Endodermal cell (in vitro differentiated cells): ENCODE data around the gene NBPF4. TPM values are rescaled to one million over a fixed set of nuclear protein-coding genes. Genes with fewer than 3 reads are reported as not detected.

Experiments used
- DNase-seq: peaks from one replicate; pipeline ENCODE4 v3.0.0-alpha.2; 2017
- H3K27ac ChIP-seq: 2 replicates; pipeline ENCODE4 v1.5.1; 2013; ENCODE audit warnings: mild to moderate bottlenecking, low read depth, low read length, moderate library complexity
- H3K27me3 ChIP-seq: 2 replicates; pipeline ENCODE4 v1.6.1; 2013; ENCODE audit warnings: mild to moderate bottlenecking, low read length, moderate library complexity; ENCODE audit not compliant: insufficient read depth, control insufficient read depth, poor library complexity, severe bottlenecking
- H3K36me3 ChIP-seq: 2 replicates; pipeline ENCODE4 v1.7.0; 2013; ENCODE audit warnings: mild to moderate bottlenecking, low read length, moderate library complexity; ENCODE audit not compliant: control insufficient read depth, insufficient read depth
- H3K4me1 ChIP-seq: one replicate; pipeline ENCODE4 v1.7.0; 2013; ENCODE audit warnings: low read length; ENCODE audit not compliant: control insufficient read depth, insufficient read depth
- H3K4me3 ChIP-seq: 2 replicates; pipeline ENCODE4 v1.5.1; 2013; ENCODE audit warnings: mild to moderate bottlenecking, low read length, moderate library complexity
- H3K9ac ChIP-seq: 2 replicates; pipeline ENCODE4 v1.6.1; 2013; ENCODE audit warnings: mild to moderate bottlenecking, low read length, moderate library complexity; ENCODE audit not compliant: poor library complexity, severe bottlenecking; ENCODE audit errors: extremely low read depth
- H3K9me3 ChIP-seq: 2 replicates; pipeline ENCODE4 v1.6.1; 2013; ENCODE audit warnings: mild to moderate bottlenecking, low read length, moderate library complexity; ENCODE audit not compliant: control insufficient read depth
- H3K27ac Mint-ChIP-seq: 2 replicates; pipeline ENCODE4 v1.8.0; 2020; ENCODE audit warnings: mixed read lengths
- H3K27me3 Mint-ChIP-seq: 2 replicates; pipeline ENCODE4 v1.8.0; 2021; ENCODE audit warnings: mild to moderate bottlenecking, mixed read lengths; ENCODE audit not compliant: insufficient read depth
- H3K36me3 Mint-ChIP-seq: 2 replicates; pipeline ENCODE4 v1.8.0; 2020; ENCODE audit warnings: low read depth, mixed read lengths
- H3K4me1 Mint-ChIP-seq: 2 replicates; pipeline ENCODE4 v1.8.0; 2020; ENCODE audit warnings: mixed read lengths
- H3K4me3 Mint-ChIP-seq: 2 replicates; pipeline ENCODE4 v1.8.0; 2020; ENCODE audit warnings: mild to moderate bottlenecking, moderate library complexity, mixed read lengths
- H3K9me3 Mint-ChIP-seq: 2 replicates; pipeline ENCODE4 v1.8.0; 2020; ENCODE audit warnings: mild to moderate bottlenecking, mixed read lengths
- CTCF ChIP-seq: fragments of 200-600 bp; sonication (generic); conservative IDR thresholded peaks from 2 replicates; pipeline ENCODE4 v1.5.0; 2021; ENCODE audit warnings: antibody characterized with exemption, mild to moderate bottlenecking
- WGBS, 2 experiments: methylation state at CpG; one replicate each; pipeline versions ENCODE4 v1.1.5 to v1.1.7; 2013; ENCODE audit warnings: missing lambda C conversion rate in 2 of 2, mixed read lengths in 1 of 2; ENCODE audit not compliant: insufficient coverage in 1 of 2, insufficient read length in 1 of 2; 5-methylcytosine and 5-hydroxymethylcytosine counted together
- total RNA-seq, 2 donors: library from RNA; stranded (reverse); fragmentation: NEBNext Ultra II Directional in 1 of 2; extraction: Animal tissue kit (Norgen Biotek cat#: 25700) in 1 of 2; gene quantifications; 2 replicates in 1 of 2; 3 replicates in 1 of 2; pipeline ENCODE4 v1.2.1, GENCODE V29; 2021

NBPF4 gene
- total RNA-seq, 2 donors from 2014 or later, result not detected

- H3K27ac Mint-ChIP-seq, result no peak overlapping the region
- H3K9me3 Mint-ChIP-seq, result peaks cover 42% of the 10 kb centered on the region
- Histone ChIP-seq H3K4me3 (peak overlapping the region; percentile 57), H3K9ac (no peak overlapping the region), H3K36me3 (peaks cover 89% of the 10 kb centered on the region), H3K27me3 (no peaks in the 10 kb centered on the region), H3K27ac (no peak overlapping the region), H3K9me3 (peaks cover 92% of the 10 kb centered on the region), H3K4me1 (no peaks in the 10 kb centered on the region)
- no peak overlapping the region for H3K4me3 Mint-ChIP-seq
- DNase-seq, result no peak
- WGBS, 2 experiments, result 91 to 100% methylated on average over 1 to 5 of the region's 5 CpGs
- peaks cover 86% of the 10 kb centered on the region for H3K36me3 Mint-ChIP-seq
- TF ChIP-seq CTCF, result no peak
- no peaks in the 10 kb centered on the region for H3K4me1 Mint-ChIP-seq
- H3K27me3 Mint-ChIP-seq, result no peaks in the 10 kb centered on the region
These were observed 53.0 kb downstream of the NBPF4 start for GRCh38 chr1:108190686-108191416.

GRCh38 chr1:108190001-108190634 is 53.8 kb downstream of the NBPF4 start:
- H3K9me3 Mint-ChIP-seq, result peaks cover 42% of the 10 kb centered on the region

GRCh38 chr1:108188801-108189200 is 55.1 kb downstream of the NBPF4 start:
- Mint-ChIP-seq H3K27me3 (no peaks in the 10 kb centered on the region), H3K9me3 (peaks cover 45% of the 10 kb centered on the region), H3K27ac (no peak overlapping the region), H3K4me1 (no peaks in the 10 kb centered on the region), H3K36me3 (peaks cover 84% of the 10 kb centered on the region), H3K4me3 (no peak overlapping the region)
- Histone ChIP-seq H3K4me1 (no peaks in the 10 kb centered on the region), H3K9me3 (peaks cover 91% of the 10 kb centered on the region), H3K27me3 (no peaks in the 10 kb centered on the region), H3K9ac (no peak overlapping the region), H3K27ac (no peak overlapping the region), H3K36me3 (peaks cover 89% of the 10 kb centered on the region), H3K4me3 (peak overlapping the region; percentile 43)
- WGBS, 2 experiments, result 92% methylated on average over 1 of the region's 1 CpG; no CpG with 5 or more reads in 1 of the 2 experiments
- DNase-seq, result no peak
- TF ChIP-seq CTCF, result no peak

More at GRCh38 chr1:108190001-108190634, 53.8 kb downstream of the NBPF4 start:
- Histone ChIP-seq H3K4me3 (peak overlapping the region; percentile 57), H3K9ac (no peak overlapping the region), H3K4me1 (no peaks in the 10 kb centered on the region), H3K9me3 (peaks cover 91% of the 10 kb centered on the region), H3K27me3 (no peaks in the 10 kb centered on the region), H3K36me3 (peaks cover 89% of the 10 kb centered on the region), H3K27ac (no peak overlapping the region)
- no peak overlapping the region for H3K27ac Mint-ChIP-seq
- no peak overlapping the region for H3K4me3 Mint-ChIP-seq
- no peak for TF ChIP-seq CTCF
- no peaks in the 10 kb centered on the region for H3K27me3 Mint-ChIP-seq
- WGBS, 2 experiments, result 91 to 93% methylated on average over 3 to 7 of the region's 7 CpGs
- no peaks in the 10 kb centered on the region for H3K4me1 Mint-ChIP-seq
- H3K36me3 Mint-ChIP-seq, result peaks cover 83% of the 10 kb centered on the region
- DNase-seq, result no peak
